Measurements from ENCODE around the gene TCL1A. TPM values are rescaled to one million over a fixed set of nuclear protein-coding genes. Genes with fewer than 3 reads are reported as not detected.
A peak's percentile ranks its signal among the peaks of the same experiment; 100 is the strongest.
"Not testable (repeated sequence)": the region's sequence is repeated elsewhere in the genome, so short reads cannot be mapped to it uniquely, and the experiment has no call there.

TCL1A gene
- 85.8 TPM for polyA plus RNA-seq (2012; ENCODE audit: missing spikeins)

GRCh38 chr14:95713596-95714371 is at the start of gene TCL1A:
TCL1A (minus strand) TSS chr14:95714125; CDS start chr14:95714066, 59 bp downstream.
- DNase-seq (ENCODE audit: insufficient read length) (peak; percentile 75), FAIRE-seq (peak; percentile 92)
- TF ChIP-seq POLR2A (IDR thresholded peaks at IDR 0.05; ENCODE audit: low read depth, low read length) (peak; percentile 98), TAF1 (IDR thresholded peaks at IDR 0.05; ENCODE audit: borderline replicate concordance, low read depth, low read length) (peak; percentile 57; the same call in 1 of the 2 replicates), POLR2AphosphoS5 (IDR thresholded peaks at IDR 0.05; ENCODE audit: low read depth, low read length) (peak; percentile 90)

- FAIRE-seq; DNase-seq (ENCODE audit: insufficient read length): not testable (repeated sequence)
Observed at GRCh38 chr14:95763032-95763431, 49.1 kb upstream of the TCL1A start.

- DNase-seq (ENCODE audit: insufficient read length) (no peak), FAIRE-seq (no peak)
- TF ChIP-seq TAF1 (IDR thresholded peaks at IDR 0.05; ENCODE audit: borderline replicate concordance, low read depth, low read length) (no peak), POLR2AphosphoS5 (IDR thresholded peaks at IDR 0.05; ENCODE audit: low read depth, low read length) (no peak), POLR2A (IDR thresholded peaks at IDR 0.05; ENCODE audit: low read depth, low read length) (no peak)
Observed at GRCh38 chr14:95761436-95761835, 47.5 kb upstream of the TCL1A start.

- TF ChIP-seq POLR2A (IDR thresholded peaks at IDR 0.05; ENCODE audit: low read depth, low read length): no peak
- TF ChIP-seq TAF1 (IDR thresholded peaks at IDR 0.05; ENCODE audit: borderline replicate concordance, low read depth, low read length): no peak
- no peak for TF ChIP-seq POLR2AphosphoS5 (IDR thresholded peaks at IDR 0.05; ENCODE audit: low read depth, low read length)
- DNase-seq (ENCODE audit: insufficient read length): no peak
- FAIRE-seq: no peak
Observed at GRCh38 chr14:95760596-95760995, 46.7 kb upstream of the TCL1A start.

- FAIRE-seq (no peak), DNase-seq (ENCODE audit: insufficient read length) (no peak)
- no peak for TF ChIP-seq POLR2A (IDR thresholded peaks at IDR 0.05; ENCODE audit: low read depth, low read length)
Observed at GRCh38 chr14:95759941-95760340, 46.0 kb upstream of the TCL1A start.

GRCh38 chr14:95758331-95758730 is 44.4 kb upstream of the TCL1A start:
- no peak for TF ChIP-seq POLR2AphosphoS5 (IDR thresholded peaks at IDR 0.05; ENCODE audit: low read depth, low read length)
- no peak for TF ChIP-seq TAF1 (IDR thresholded peaks at IDR 0.05; ENCODE audit: borderline replicate concordance, low read depth, low read length)
- TF ChIP-seq POLR2A (IDR thresholded peaks at IDR 0.05; ENCODE audit: low read depth, low read length): no peak
- no peak for FAIRE-seq
- DNase-seq (ENCODE audit: insufficient read length): no peak

- DNase-seq (ENCODE audit: insufficient read length): no peak
- no peak for TF ChIP-seq POLR2AphosphoS5 (IDR thresholded peaks at IDR 0.05; ENCODE audit: low read depth, low read length)
- no peak for TF ChIP-seq POLR2A (IDR thresholded peaks at IDR 0.05; ENCODE audit: low read depth, low read length)
- TF ChIP-seq TAF1 (IDR thresholded peaks at IDR 0.05; ENCODE audit: borderline replicate concordance, low read depth, low read length): no peak
- FAIRE-seq: no peak
Observed at GRCh38 chr14:95756751-95757150, 42.8 kb upstream of the TCL1A start.

GRCh38 chr14:95756127-95756526 is 42.2 kb upstream of the TCL1A start:
- no peak for FAIRE-seq
- DNase-seq (ENCODE audit: insufficient read length): no peak
- TF ChIP-seq TAF1 (IDR thresholded peaks at IDR 0.05; ENCODE audit: borderline replicate concordance, low read depth, low read length): no peak
- no peak for TF ChIP-seq POLR2A (IDR thresholded peaks at IDR 0.05; ENCODE audit: low read depth, low read length)
- no peak for TF ChIP-seq POLR2AphosphoS5 (IDR thresholded peaks at IDR 0.05; ENCODE audit: low read depth, low read length)

- no peak for DNase-seq (ENCODE audit: insufficient read length)
- TF ChIP-seq POLR2AphosphoS5 (IDR thresholded peaks at IDR 0.05; ENCODE audit: low read depth, low read length) (no peak), TAF1 (IDR thresholded peaks at IDR 0.05; ENCODE audit: borderline replicate concordance, low read depth, low read length) (no peak), POLR2A (IDR thresholded peaks at IDR 0.05; ENCODE audit: low read depth, low read length) (no peak)
- FAIRE-seq: no peak
Observed at GRCh38 chr14:95741781-95742180, 27.9 kb upstream of the TCL1A start.

GRCh38 chr14:95741038-95741490 is 27.1 kb upstream of the TCL1A start:
- DNase-seq (ENCODE audit: insufficient read length): no peak
- no peak for FAIRE-seq
- TF ChIP-seq POLR2AphosphoS5 (IDR thresholded peaks at IDR 0.05; ENCODE audit: low read depth, low read length): no peak
- no peak for TF ChIP-seq POLR2A (IDR thresholded peaks at IDR 0.05; ENCODE audit: low read depth, low read length)
- TF ChIP-seq TAF1 (IDR thresholded peaks at IDR 0.05; ENCODE audit: borderline replicate concordance, low read depth, low read length): no peak

- FAIRE-seq (no peak), DNase-seq (ENCODE audit: insufficient read length) (no peak)
- TF ChIP-seq TAF1 (IDR thresholded peaks at IDR 0.05; ENCODE audit: borderline replicate concordance, low read depth, low read length) (no peak), POLR2AphosphoS5 (IDR thresholded peaks at IDR 0.05; ENCODE audit: low read depth, low read length) (no peak), POLR2A (IDR thresholded peaks at IDR 0.05; ENCODE audit: low read depth, low read length) (no peak)
Observed at GRCh38 chr14:95739356-95739755, 25.4 kb upstream of the TCL1A start.

- FAIRE-seq: no peak
- TF ChIP-seq TAF1 (IDR thresholded peaks at IDR 0.05; ENCODE audit: borderline replicate concordance, low read depth, low read length) (no peak), POLR2AphosphoS5 (IDR thresholded peaks at IDR 0.05; ENCODE audit: low read depth, low read length) (no peak), POLR2A (IDR thresholded peaks at IDR 0.05; ENCODE audit: low read depth, low read length) (no peak)
- no peak for DNase-seq (ENCODE audit: insufficient read length)
Observed at GRCh38 chr14:95733212-95733611, 19.3 kb upstream of the TCL1A start.

Data from GM12892 (cell line).